Kidney epithelial cell (primary cell): ENCODE data around the gene AFG1L. TPM values are rescaled to one million over a fixed set of nuclear protein-coding genes. Genes with fewer than 3 reads are reported as not detected.

Experiments used
- DNase-seq: peaks from one replicate; pipeline ENCODE4 v3.0.0-alpha.2; 2010; ENCODE audit warnings: low read depth
- H3K27me3 ChIP-seq: 2 replicates; pipeline ENCODE4 v1.6.0; 2011; ENCODE audit warnings: low read length; ENCODE audit not compliant: control insufficient read depth, insufficient read depth
- H3K36me3 ChIP-seq: 2 replicates; pipeline ENCODE4 v1.5.1; 2011; ENCODE audit warnings: low read length; ENCODE audit not compliant: control insufficient read depth, insufficient read depth
- H3K4me3 ChIP-seq: 2 replicates; pipeline ENCODE4 v1.5.1; 2011; ENCODE audit warnings: low read depth, mild to moderate bottlenecking, control low read depth, low read length
- total RNA-seq: library from RNA; depleted of rRNA; stranded (reverse); fragments of >200 nt; gene quantifications from 2 replicates; pipeline ENCODE4 v1.2.3, GENCODE V29; 2015
- TF ChIP-seq, protein P1 (sequence below): IDR thresholded peaks from 2 replicates; pipeline ENCODE4 v1.5.1; 2011; ENCODE audit warnings: mild to moderate bottlenecking, moderate library complexity, low read length, control low read depth, inconsistent platforms; ENCODE audit not compliant: insufficient read depth, poor library complexity, severe bottlenecking

The AFG1L gene
- total RNA-seq, 1 donor from 2014 or later = 3.6 TPM

DNA sequence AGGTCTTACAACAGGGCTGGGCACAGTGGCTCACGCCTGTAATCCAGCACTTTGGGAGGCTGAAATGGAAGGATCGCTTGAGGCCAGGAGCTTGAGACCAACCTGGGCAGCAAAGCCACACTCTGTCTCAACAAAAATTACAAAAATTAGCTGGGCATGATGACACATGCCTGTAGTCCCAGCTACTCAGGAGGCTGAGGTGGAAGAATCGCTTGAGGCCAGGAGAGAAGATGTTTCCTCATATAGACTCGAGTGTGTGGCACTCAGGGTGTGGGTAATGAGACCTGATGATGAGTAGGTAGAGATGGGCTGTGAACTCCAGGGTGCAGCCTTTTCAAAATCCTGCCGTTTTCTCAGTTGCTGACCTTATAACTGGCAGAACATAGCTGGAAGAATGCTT, 140.5 kb downstream of the AFG1L start:
- DNase-seq = no peak
- TF ChIP-seq, protein P1, sequence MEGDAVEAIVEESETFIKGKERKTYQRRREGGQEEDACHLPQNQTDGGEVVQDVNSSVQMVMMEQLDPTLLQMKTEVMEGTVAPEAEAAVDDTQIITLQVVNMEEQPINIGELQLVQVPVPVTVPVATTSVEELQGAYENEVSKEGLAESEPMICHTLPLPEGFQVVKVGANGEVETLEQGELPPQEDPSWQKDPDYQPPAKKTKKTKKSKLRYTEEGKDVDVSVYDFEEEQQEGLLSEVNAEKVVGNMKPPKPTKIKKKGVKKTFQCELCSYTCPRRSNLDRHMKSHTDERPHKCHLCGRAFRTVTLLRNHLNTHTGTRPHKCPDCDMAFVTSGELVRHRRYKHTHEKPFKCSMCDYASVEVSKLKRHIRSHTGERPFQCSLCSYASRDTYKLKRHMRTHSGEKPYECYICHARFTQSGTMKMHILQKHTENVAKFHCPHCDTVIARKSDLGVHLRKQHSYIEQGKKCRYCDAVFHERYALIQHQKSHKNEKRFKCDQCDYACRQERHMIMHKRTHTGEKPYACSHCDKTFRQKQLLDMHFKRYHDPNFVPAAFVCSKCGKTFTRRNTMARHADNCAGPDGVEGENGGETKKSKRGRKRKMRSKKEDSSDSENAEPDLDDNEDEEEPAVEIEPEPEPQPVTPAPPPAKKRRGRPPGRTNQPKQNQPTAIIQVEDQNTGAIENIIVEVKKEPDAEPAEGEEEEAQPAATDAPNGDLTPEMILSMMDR = no peak
- Histone ChIP-seq H3K4me3 (no peak overlapping the region), H3K27me3 (no peaks in the 10 kb centered on the region), H3K36me3 (no peaks in the 10 kb centered on the region)

DNA sequence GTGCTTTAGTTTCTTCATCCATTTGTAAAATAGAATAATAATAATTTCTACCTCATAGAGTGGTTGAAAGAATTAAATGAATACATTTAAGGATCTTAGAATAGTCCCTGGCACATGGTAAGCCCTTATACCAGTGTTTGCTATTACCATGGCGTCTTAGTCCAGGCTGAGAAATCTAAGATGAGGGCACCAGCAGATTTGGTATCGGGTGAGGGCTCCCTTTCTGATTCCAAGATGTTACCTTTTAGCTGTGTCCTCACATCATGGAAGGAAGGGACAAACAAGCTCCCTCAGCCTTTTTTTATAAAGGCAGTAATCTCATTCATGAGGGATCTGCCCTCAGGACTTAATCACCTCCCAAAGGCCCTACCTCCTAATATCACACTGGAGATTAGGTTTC, 141.9 kb downstream of the AFG1L start:
- no peaks in the 10 kb centered on the region for H3K27me3 ChIP-seq
- no peak for DNase-seq
- H3K4me3 ChIP-seq = no peak overlapping the region
- H3K36me3 ChIP-seq = no peaks in the 10 kb centered on the region
- TF ChIP-seq, protein P1 = no peak

DNA sequence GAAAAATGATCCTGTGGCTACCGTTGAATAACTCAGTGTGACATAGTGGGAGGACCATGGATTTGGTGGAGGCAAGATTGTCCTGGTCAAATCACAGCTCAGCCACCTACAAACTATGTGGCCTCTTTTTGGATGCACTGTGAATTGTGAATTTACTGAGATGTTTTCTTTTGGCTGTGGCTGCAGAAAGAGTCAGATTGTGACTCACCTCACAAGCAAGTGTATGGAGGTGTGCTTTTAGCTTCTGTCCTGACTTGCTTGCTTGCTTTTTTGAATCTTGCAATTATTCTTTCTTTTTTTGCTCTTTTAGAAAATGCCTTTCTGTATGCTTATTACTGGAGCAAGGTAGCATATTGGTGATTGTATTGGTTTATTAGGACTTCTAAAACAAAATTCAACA, 143.0 kb downstream of the AFG1L start:
- Histone ChIP-seq H3K4me3 (no peak overlapping the region), H3K27me3 (no peaks in the 10 kb centered on the region), H3K36me3 (no peaks in the 10 kb centered on the region)
- no peak for DNase-seq
- TF ChIP-seq, protein P1 = no peak

DNA sequence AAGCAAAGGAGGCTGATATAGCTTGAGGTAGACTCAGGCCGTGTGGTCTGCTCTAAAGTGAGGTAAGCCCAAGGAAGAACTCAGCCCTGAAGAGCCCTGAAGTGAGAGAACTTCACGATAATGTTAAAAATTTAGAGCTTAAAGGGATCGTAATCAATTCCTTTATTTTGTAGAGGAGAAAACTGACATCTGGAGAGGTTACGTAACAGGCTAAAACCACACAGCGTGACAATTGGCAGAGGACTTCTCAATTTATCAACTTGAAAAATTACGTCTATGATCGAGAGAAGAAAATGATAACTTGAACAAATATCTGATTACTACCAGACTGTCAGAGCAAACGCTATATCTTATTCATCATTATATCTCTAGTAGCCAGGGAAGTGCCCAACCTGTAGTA, 144.1 kb downstream of the AFG1L start:
- no peaks in the 10 kb centered on the region for H3K27me3 ChIP-seq
- H3K4me3 ChIP-seq = no peak overlapping the region
- no peak for DNase-seq
- TF ChIP-seq, protein P1 = no peak
- H3K36me3 ChIP-seq = no peaks in the 10 kb centered on the region

DNA sequence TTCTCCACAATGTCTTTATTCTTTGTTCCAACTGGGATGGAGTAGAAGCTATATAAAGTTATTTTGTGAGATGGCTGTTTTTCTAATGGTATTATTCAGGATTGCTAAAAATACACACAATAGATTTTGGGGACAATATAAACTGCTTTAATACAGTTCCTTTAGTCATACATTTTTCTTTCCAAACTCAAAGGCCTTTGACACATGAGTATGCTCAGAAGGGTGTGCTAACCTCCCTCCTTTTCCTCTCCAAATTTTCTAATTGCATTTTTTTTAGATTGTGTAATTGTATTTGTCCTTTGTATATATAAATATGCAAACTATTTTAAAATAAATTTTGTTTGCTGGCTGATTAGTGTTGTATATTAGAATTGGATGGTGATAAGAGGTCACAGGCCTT, 146.3 kb downstream of the AFG1L start:
- Histone ChIP-seq H3K4me3 (no peak overlapping the region), H3K27me3 (no peaks in the 10 kb centered on the region), H3K36me3 (no peaks in the 10 kb centered on the region)
- no peak for DNase-seq
- TF ChIP-seq, protein P1 = no peak

DNA sequence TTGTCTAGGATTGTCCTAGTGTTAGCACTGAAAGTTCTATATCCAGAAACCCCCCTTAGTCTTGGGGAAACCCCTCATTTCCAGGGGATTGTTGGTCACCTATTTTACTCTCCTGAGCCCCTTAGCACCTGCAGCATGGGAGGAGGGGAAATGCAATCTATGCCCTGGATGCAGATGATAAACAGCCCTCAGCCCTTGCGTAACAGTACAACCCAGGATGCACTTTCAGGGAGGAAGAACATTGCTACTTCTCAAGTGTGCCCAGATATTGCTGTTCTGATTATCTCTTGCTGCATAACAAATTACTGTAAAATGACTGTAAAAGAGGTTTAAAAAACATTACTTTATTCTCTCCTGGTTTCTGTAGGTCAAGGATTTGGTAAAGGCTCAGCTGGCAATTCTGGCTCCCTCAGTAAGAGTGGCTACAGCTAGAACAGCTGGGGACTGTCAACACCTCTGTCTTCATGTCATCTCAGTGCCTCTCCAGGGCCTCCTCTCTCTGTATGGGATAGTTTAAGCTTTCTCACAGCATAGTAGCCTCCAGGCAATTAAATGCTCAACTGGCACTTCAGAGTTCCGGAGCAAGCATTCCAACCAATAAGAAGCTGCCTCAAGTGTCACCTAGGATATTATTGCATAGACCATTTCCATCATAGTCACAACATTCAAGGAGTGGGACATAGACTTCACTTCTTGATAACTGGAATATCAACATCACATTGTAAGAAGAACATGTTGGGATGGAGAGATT, 148.1 kb downstream of the AFG1L start:
- Histone ChIP-seq H3K27me3 (no peaks in the 10 kb centered on the region), H3K4me3 (no peak overlapping the region), H3K36me3 (no peaks in the 10 kb centered on the region)
- no peak for DNase-seq
- TF ChIP-seq, protein P1 = no peak
